HG02981 (cell line): ENCODE results near the gene HELT.
A peak's percentile ranks its signal among the peaks of the same experiment; 100 is the strongest.
"Not testable (repeated sequence)": the region's sequence is repeated elsewhere in the genome, so short reads cannot be mapped to it uniquely, and the experiment has no call there.

ENCODE experiments used
- ATAC-seq: cut with Tn5 transposase; IDR thresholded peaks from one replicate; pipeline ENCODE4 v1.9.1; 2021; ENCODE audit warnings: mild to moderate bottlenecking, moderate library complexity; ENCODE audit not compliant: unreplicated experiment

Gene HELT

GRCh38 chr4:185035284-185035683 lies 17.0 kb downstream of the HELT start:
- no peak for ATAC-seq

- no peak for ATAC-seq
Measured at GRCh38 chr4:185036019-185036418, 17.7 kb downstream of the HELT start.

GRCh38 chr4:185036842-185037241 lies 18.6 kb downstream of the HELT start:
- ATAC-seq: no peak

GRCh38 chr4:185039508-185040273 lies 21.4 kb downstream of the HELT start:
- ATAC-seq: peak; percentile 82

GRCh38 chr4:185040523-185040922 lies 22.2 kb downstream of the HELT start:
- ATAC-seq: no peak

- ATAC-seq: not testable (repeated sequence)
Measured at GRCh38 chr4:185050286-185050685, 32.0 kb downstream of the HELT start.

GRCh38 chr4:185051283-185051682 lies 33.0 kb downstream of the HELT start:
- ATAC-seq: not testable (repeated sequence)

- ATAC-seq: no peak
Measured at GRCh38 chr4:185053746-185054145, 35.5 kb downstream of the HELT start.

- no peak for ATAC-seq
Measured at GRCh38 chr4:185054272-185054671, 36.0 kb downstream of the HELT start.

- ATAC-seq: no peak
Measured at GRCh38 chr4:185054886-185055285, 36.6 kb downstream of the HELT start.

- no peak for ATAC-seq
Measured at GRCh38 chr4:185061610-185062009, 43.3 kb downstream of the HELT start.

- no peak for ATAC-seq
Measured at GRCh38 chr4:185062606-185063005, 44.3 kb downstream of the HELT start.

- no peak for ATAC-seq
Measured at GRCh38 chr4:185066179-185066578, 47.9 kb downstream of the HELT start.

GRCh38 chr4:185068837-185069236 lies 50.5 kb downstream of the HELT start:
- no peak for ATAC-seq
